ENCODE data around the gene RSAD1.

The RSAD1 gene

GRCh38 chr17:50444841-50445715 lies 33.6 kb upstream of the RSAD1 start:
- Histone ChIP-seq H3K9me3 (no peaks in the 10 kb centered on the region), H3K27ac (no peak overlapping the region), H3K4me3 (no peak overlapping the region), H3K27me3 (no peaks in the 10 kb centered on the region), H3K36me3 (peaks cover 0 to 5% (median 0%) of the 10 kb centered on the region in 3 donors), H3K4me1 (peaks cover 0 to 22% (median 4%) of the 10 kb centered on the region in 4 donors)
- TF ChIP-seq, protein P1, sequence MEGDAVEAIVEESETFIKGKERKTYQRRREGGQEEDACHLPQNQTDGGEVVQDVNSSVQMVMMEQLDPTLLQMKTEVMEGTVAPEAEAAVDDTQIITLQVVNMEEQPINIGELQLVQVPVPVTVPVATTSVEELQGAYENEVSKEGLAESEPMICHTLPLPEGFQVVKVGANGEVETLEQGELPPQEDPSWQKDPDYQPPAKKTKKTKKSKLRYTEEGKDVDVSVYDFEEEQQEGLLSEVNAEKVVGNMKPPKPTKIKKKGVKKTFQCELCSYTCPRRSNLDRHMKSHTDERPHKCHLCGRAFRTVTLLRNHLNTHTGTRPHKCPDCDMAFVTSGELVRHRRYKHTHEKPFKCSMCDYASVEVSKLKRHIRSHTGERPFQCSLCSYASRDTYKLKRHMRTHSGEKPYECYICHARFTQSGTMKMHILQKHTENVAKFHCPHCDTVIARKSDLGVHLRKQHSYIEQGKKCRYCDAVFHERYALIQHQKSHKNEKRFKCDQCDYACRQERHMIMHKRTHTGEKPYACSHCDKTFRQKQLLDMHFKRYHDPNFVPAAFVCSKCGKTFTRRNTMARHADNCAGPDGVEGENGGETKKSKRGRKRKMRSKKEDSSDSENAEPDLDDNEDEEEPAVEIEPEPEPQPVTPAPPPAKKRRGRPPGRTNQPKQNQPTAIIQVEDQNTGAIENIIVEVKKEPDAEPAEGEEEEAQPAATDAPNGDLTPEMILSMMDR (IDR thresholded peaks at IDR 0.05) = no peak
- no peak for DNase-seq
- intact Hi-C loops (cut with DNase I; ENCODE audit: low total_unique reads) = no loop called here

GRCh38 chr17:50445730-50446325 lies 32.8 kb upstream of the RSAD1 start:
- intact Hi-C loops (cut with DNase I; ENCODE audit: low total_unique reads) = no loop called here
- Histone ChIP-seq H3K4me1 (peaks cover 0 to 14% (median 4%) of the 10 kb centered on the region in 4 donors), H3K36me3 (peaks cover 0 to 7% (median 0%) of the 10 kb centered on the region in 3 donors), H3K27me3 (no peaks in the 10 kb centered on the region), H3K4me3 (no peak overlapping the region), H3K27ac (no peak overlapping the region), H3K9me3 (no peaks in the 10 kb centered on the region)
- TF ChIP-seq, protein P1 (IDR thresholded peaks at IDR 0.05) = no peak
- DNase-seq = no peak

GRCh38 chr17:50447870-50448595 lies 30.6 kb upstream of the RSAD1 start:
- peaks cover 0 to 8% (median 4%) of the 10 kb centered on the region in 4 donors for H3K4me1 ChIP-seq
- TF ChIP-seq, protein P1 (IDR thresholded peaks at IDR 0.05) = no peak
- intact Hi-C loops (cut with DNase I; ENCODE audit: low total_unique reads) = no loop called here
- DNase-seq = no peak
- no peaks in the 10 kb centered on the region for H3K9me3 ChIP-seq
- H3K4me3 ChIP-seq = no peak overlapping the region
- no peaks in the 10 kb centered on the region for H3K27me3 ChIP-seq
- H3K27ac ChIP-seq = no peak overlapping the region
- H3K36me3 ChIP-seq = peaks cover 0 to 7% (median 0%) of the 10 kb centered on the region in 3 donors

- TF ChIP-seq, protein P1 (IDR thresholded peaks at IDR 0.05) = no peak
- no peak overlapping the region for H3K4me3 ChIP-seq
- H3K36me3 ChIP-seq = peaks cover 0 to 7% (median 0%) of the 10 kb centered on the region in 3 donors
- peaks cover 0 to 3% (median under 1%) of the 10 kb centered on the region in 4 donors for H3K4me1 ChIP-seq
- no peaks in the 10 kb centered on the region for H3K9me3 ChIP-seq
- H3K27ac ChIP-seq = no peak overlapping the region
- no peak for DNase-seq
- intact Hi-C loops (cut with DNase I; ENCODE audit: low total_unique reads) = no loop called here
- H3K27me3 ChIP-seq = no peaks in the 10 kb centered on the region
Measured at GRCh38 chr17:50448643-50449042, 30.0 kb upstream of the RSAD1 start.

DNA sequence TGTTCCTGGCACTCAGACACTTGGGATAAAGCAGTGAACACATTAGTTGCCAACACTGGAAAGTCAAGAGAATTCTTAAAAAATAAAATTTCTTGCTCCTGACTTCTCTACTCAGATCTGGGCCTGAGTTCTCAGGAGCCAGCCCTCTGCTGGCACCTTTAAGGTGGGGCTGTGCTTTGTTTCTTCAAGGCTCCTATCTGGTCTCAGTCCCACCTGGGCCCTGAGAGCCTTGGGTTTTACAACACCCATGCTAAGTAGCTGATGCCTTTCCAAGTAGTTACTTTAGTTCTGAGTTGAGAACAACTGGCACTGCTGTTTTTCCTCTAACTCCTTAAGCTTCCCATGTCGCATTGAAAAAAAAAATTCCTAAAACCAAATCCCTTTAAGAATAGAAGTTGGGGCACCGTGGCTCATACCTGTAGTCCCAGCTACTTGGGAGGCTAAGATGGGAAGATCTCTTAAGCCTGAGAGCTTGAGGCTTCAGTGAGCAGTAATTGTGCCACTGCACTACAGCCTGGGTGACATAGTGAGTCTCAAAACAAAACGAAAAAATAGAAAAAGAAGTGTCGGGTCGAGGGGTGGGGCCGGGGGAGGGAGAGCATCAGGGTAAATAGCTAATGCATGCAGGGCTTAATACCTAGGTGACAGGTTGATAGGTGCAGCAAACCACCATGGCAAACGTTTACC lies 26.6 kb upstream of the RSAD1 start:
- no peak overlapping the region for H3K27ac ChIP-seq
- no peaks in the 10 kb centered on the region for H3K9me3 ChIP-seq
- H3K36me3 ChIP-seq = peaks cover 0 to 7% (median 0%) of the 10 kb centered on the region in 3 donors
- no peak for DNase-seq
- TF ChIP-seq, protein P1 (IDR thresholded peaks at IDR 0.05) = no peak
- no peak overlapping the region for H3K4me3 ChIP-seq
- no peaks in the 10 kb centered on the region for H3K4me1 ChIP-seq
- no peaks in the 10 kb centered on the region for H3K27me3 ChIP-seq
- intact Hi-C loops (cut with DNase I; ENCODE audit: low total_unique reads) = no loop called here

Measured in tibial artery (tissue), 4 donors.